OCI-LY3 (cell line): ENCODE results near the gene COL4A1.
"Not testable (repeated sequence)": the region's sequence is repeated elsewhere in the genome, so short reads cannot be mapped to it uniquely, and the experiment has no call there.

ENCODE experiments used
- H2AFZ ChIP-seq: fragments of 200-600, 300-600 bp; shearing (Covaris generic); 2 replicates; pipeline ENCODE4 v1.6.0; 2014; ENCODE audit warnings: antibody characterized with exemption, low read depth, low read length
- H3K27ac ChIP-seq: fragments of 200-600, 300-600 bp; sonication (generic); 2 replicates; pipeline ENCODE4 v1.5.1; 2014; ENCODE audit warnings: mild to moderate bottlenecking, low read length, moderate library complexity, mixed read lengths
- H3K27me3 ChIP-seq: fragments of 200-600, 300-600 bp; sonication (generic); 2 replicates; pipeline ENCODE4 v1.6.1; 2014; ENCODE audit warnings: low read depth, low read length, mixed read lengths
- H3K36me3 ChIP-seq: fragments of 200-600, 300-600 bp; sonication (generic); replicated peaks from 2 replicates; pipeline ENCODE3; 2014; ENCODE audit warnings: low read depth, low read length, mixed read lengths
- H3K4me1 ChIP-seq: fragments of 300-600, 200-600 bp; sonication (generic); 2 replicates; pipeline ENCODE4 v1.6.1; 2014; ENCODE audit warnings: low read length, mixed read lengths
- H3K4me2 ChIP-seq: fragments of 200-600, 300-600 bp; sonication (generic); 2 replicates; pipeline ENCODE4 v1.6.1; 2014; ENCODE audit warnings: low read length, mixed read lengths
- H3K4me3 ChIP-seq: fragments of 300-600, 200-600 bp; sonication (generic); 2 replicates; pipeline ENCODE4 v1.5.1; 2014; ENCODE audit warnings: antibody characterized with exemption, mild to moderate bottlenecking, low read length, moderate library complexity
- H3K79me2 ChIP-seq: fragments of 300-600, 200-600 bp; shearing (Covaris generic); 2 replicates; pipeline ENCODE4 v1.6.1; 2014; ENCODE audit warnings: mild to moderate bottlenecking, low read length, mixed read lengths
- H3K9ac ChIP-seq: fragments of 300-600, 200-600 bp; shearing (Covaris generic); 2 replicates; pipeline ENCODE4 v1.6.0; 2014; ENCODE audit warnings: mild to moderate bottlenecking, low read length, moderate library complexity
- H3K9me3 ChIP-seq: fragments of 200-600, 300-600 bp; shearing (Covaris generic); 2 replicates; pipeline ENCODE4 v1.6.1; 2014; ENCODE audit warnings: low read length, mixed read lengths; ENCODE audit not compliant: insufficient read depth
- H4K20me1 ChIP-seq: fragments of 200-600, 300-600 bp; sonication (generic); 2 replicates; pipeline ENCODE4 v1.6.1; 2016; ENCODE audit warnings: low read length, mixed read lengths; ENCODE audit not compliant: insufficient read depth
- EZH2phosphoT487 ChIP-seq: fragments of 200-600 bp; shearing (Covaris generic); IDR thresholded peaks from 2 replicates; pipeline ENCODE4 v1.6.1; 2018; ENCODE audit warnings: antibody characterized with exemption, mixed run types, low read depth
- TF ChIP-seq, protein P1 (sequence below): fragments of 200-600, 300-600 bp; sonication (generic); IDR thresholded peaks from 2 replicates; pipeline ENCODE4 v1.5.1; 2014; ENCODE audit warnings: antibody characterized with exemption, low read length, low read depth

COL4A1 gene

GRCh38 chr13:110323172-110323891 lies 16.4 kb upstream of the COL4A1 start:
- Histone ChIP-seq H3K27me3 (peaks cover 13% of the 10 kb centered on the region; the same call in 1 of the 2 replicates), H3K9ac (no peak overlapping the region), H3K27ac (no peak overlapping the region), H3K79me2 (no peaks in the 10 kb centered on the region), H3K4me1 (no peaks in the 10 kb centered on the region), H4K20me1 (no peaks in the 10 kb centered on the region), H3K4me3 (no peak overlapping the region), H3K9me3 (no peaks in the 10 kb centered on the region), H2AFZ (no peak overlapping the region), H3K4me2 (no peak overlapping the region), H3K36me3 (no peaks in the 10 kb centered on the region)
- no peak for TF ChIP-seq EZH2phosphoT487
- TF ChIP-seq, protein P1, sequence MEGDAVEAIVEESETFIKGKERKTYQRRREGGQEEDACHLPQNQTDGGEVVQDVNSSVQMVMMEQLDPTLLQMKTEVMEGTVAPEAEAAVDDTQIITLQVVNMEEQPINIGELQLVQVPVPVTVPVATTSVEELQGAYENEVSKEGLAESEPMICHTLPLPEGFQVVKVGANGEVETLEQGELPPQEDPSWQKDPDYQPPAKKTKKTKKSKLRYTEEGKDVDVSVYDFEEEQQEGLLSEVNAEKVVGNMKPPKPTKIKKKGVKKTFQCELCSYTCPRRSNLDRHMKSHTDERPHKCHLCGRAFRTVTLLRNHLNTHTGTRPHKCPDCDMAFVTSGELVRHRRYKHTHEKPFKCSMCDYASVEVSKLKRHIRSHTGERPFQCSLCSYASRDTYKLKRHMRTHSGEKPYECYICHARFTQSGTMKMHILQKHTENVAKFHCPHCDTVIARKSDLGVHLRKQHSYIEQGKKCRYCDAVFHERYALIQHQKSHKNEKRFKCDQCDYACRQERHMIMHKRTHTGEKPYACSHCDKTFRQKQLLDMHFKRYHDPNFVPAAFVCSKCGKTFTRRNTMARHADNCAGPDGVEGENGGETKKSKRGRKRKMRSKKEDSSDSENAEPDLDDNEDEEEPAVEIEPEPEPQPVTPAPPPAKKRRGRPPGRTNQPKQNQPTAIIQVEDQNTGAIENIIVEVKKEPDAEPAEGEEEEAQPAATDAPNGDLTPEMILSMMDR, result no peak

- H3K4me3 ChIP-seq, result no peak overlapping the region
- H2AFZ ChIP-seq, result no peak overlapping the region
- H3K27ac ChIP-seq, result no peak overlapping the region
- TF ChIP-seq, protein P1, result no peak
- no peak for TF ChIP-seq EZH2phosphoT487
- H3K9ac ChIP-seq, result no peak overlapping the region
- H3K4me2 ChIP-seq, result no peak overlapping the region
- no peaks in the 10 kb centered on the region for H3K4me1 ChIP-seq
- no peaks in the 10 kb centered on the region for H4K20me1 ChIP-seq
- H3K79me2 ChIP-seq, result no peaks in the 10 kb centered on the region
- H3K27me3 ChIP-seq, result peaks cover 13% of the 10 kb centered on the region; the same call in 1 of the 2 replicates
- no peaks in the 10 kb centered on the region for H3K9me3 ChIP-seq
- H3K36me3 ChIP-seq, result no peaks in the 10 kb centered on the region
Measured at GRCh38 chr13:110322828-110323171, 15.8 kb upstream of the COL4A1 start.

- Histone ChIP-seq H3K9ac (no peak overlapping the region), H3K9me3 (no peaks in the 10 kb centered on the region), H3K27ac (no peak overlapping the region), H2AFZ (no peak overlapping the region), H3K4me1 (no peaks in the 10 kb centered on the region), H3K27me3 (peaks cover 17% of the 10 kb centered on the region; the same call in 1 of the 2 replicates), H3K4me2 (no peak overlapping the region), H3K36me3 (no peaks in the 10 kb centered on the region), H4K20me1 (no peaks in the 10 kb centered on the region), H3K4me3 (no peak overlapping the region), H3K79me2 (no peaks in the 10 kb centered on the region)
- TF ChIP-seq, protein P1, result no peak
- TF ChIP-seq EZH2phosphoT487, result no peak
Measured at GRCh38 chr13:110322126-110322827, 15.3 kb upstream of the COL4A1 start.

DNA sequence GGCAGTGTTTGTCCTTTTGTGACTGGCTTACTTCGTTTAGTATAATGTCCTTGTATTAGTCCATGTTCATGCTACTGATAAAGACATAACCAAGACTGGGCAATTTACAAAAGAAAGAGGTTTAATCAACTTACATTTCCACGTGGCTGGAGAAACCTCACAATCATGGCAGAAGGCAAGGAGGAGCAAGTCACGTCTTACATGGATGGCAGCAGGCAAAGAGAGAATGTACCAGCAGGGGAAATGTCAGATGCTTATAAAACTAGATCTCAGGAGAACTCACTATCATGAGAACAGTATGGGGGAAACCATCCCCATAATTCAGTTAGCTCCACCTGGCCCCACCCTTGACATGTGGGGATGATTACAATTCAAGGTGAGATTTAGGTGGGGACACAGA lies 14.6 kb upstream of the COL4A1 start:
- not testable (repeated sequence) for H3K36me3 ChIP-seq, H3K9ac ChIP-seq, H3K4me2 ChIP-seq, H3K4me3 ChIP-seq, H3K79me2 ChIP-seq, H4K20me1 ChIP-seq, H3K27ac ChIP-seq, H2AFZ ChIP-seq, H3K4me1 ChIP-seq, H3K9me3 ChIP-seq
- H3K27me3 ChIP-seq, result peaks cover 17% of the 10 kb centered on the region; the same call in 1 of the 2 replicates
